Measurements from ENCODE around the gene ZFP57.

- no peak for TF ChIP-seq EP300 (IDR thresholded peaks at IDR 0.05)
- TF ChIP-seq POLR2A (IDR thresholded peaks at IDR 0.05): no peak
- TF ChIP-seq POLR2AphosphoS5 (IDR thresholded peaks at IDR 0.05): no peak
- TF ChIP-seq CTCF (IDR thresholded peaks at IDR 0.05): no peak
These were observed 51.4 kb downstream of the ZFP57 start for GRCh38 chr6:29629571-29629970.

Data from suprapubic skin (tissue), 4 donors.